Prostate gland (tissue), 2 donors: ENCODE measurements around the gene DACT2. TPM values are rescaled to one million over a fixed set of nuclear protein-coding genes. Genes with fewer than 3 reads are reported as not detected.

Experiments used
- DNase-seq: peaks from one replicate; pipeline ENCODE4 v3.0.0-alpha.2; 2019; ENCODE audit warnings: low spot score
- H3K27ac ChIP-seq, 2 donors: fragments of 200-600 bp; sonication (generic); 2 replicates each; pipeline ENCODE4 v1.5.1; 2017 to 2019
- H3K27me3 ChIP-seq: fragments of 200-600 bp; sonication (generic); replicated peaks from 2 replicates; pipeline ENCODE4 v1.5.1; 2019; ENCODE audit not compliant: insufficient read depth
- H3K36me3 ChIP-seq, 2 donors: fragments of 200-600 bp; sonication (generic); 1 replicate in 1 of 2; 2 replicates in 1 of 2; pipeline versions ENCODE4 v1.5.1 to v1.8.1; 2017 to 2019
- H3K4me1 ChIP-seq: fragments of 200-600 bp; sonication (generic); replicated peaks from 2 replicates; pipeline ENCODE4 v1.5.1; 2019
- H3K4me3 ChIP-seq, 2 donors: fragments of 200-600 bp; sonication (generic); 2 replicates each; pipeline ENCODE4 v1.5.1; 2017 to 2019
- H3K9me3 ChIP-seq: fragments of 200-600 bp; sonication (generic); 2 replicates; pipeline ENCODE4 v1.5.1; 2017
- CTCF ChIP-seq, 4 experiments: fragments of 200-600 bp in 2 of 4; fragments of 450-650 bp in 2 of 4; sonication (generic) in 2 of 4; IDR thresholded peaks; 1 replicate in 3 of 4; 2 replicates in 1 of 4; pipeline ENCODE4 v1.5.1; 2016 to 2019; ENCODE audit warnings: antibody characterized with exemption in 4 of 4, mild to moderate bottlenecking in 2 of 4, moderate library complexity in 2 of 4
- POLR2A ChIP-seq: fragments of 450-650 bp; IDR thresholded peaks from one replicate; pipeline ENCODE4 v1.6.1; 2016; ENCODE audit warnings: antibody characterized with exemption, mild to moderate bottlenecking
- POLR2AphosphoS5 ChIP-seq: sonication (generic); formaldehyde crosslinking; IDR thresholded peaks from one replicate; pipeline ENCODE4 v1.6.1; 2017; ENCODE audit warnings: antibody characterized with exemption
- WGBS: methylation state at CpG from one replicate; pipeline ENCODE4 v1.1.5; 2018; 5-methylcytosine and 5-hydroxymethylcytosine counted together
- intact Hi-C: fragments of 100-400 bp; cut with DNase I; formaldehyde crosslinking; loops from one replicate; pipeline ENCODE4 v1.14.2; 2022
- total RNA-seq, 2 donors: library from RNA; depleted of rRNA; stranded (reverse); fragments of >200 nt; gene quantifications; one replicate each; pipeline ENCODE4 v1.1.0, GENCODE V29; 2016

The DACT2 gene
- total RNA-seq, 2 donors from 2014 or later, result 22.1 to 28.1 TPM

GRCh38 chr6:168261234-168261633 lies 58.3 kb downstream of the DACT2 start:
- no peaks in the 10 kb centered on the region for H3K36me3 ChIP-seq
- intact Hi-C loops, result no loop called here
- 93% methylated on average over 12 of the region's 12 CpGs for WGBS
- no peak overlapping the region for H3K4me3 ChIP-seq
- H3K27ac ChIP-seq, result no peak overlapping the region
- DNase-seq, result no peak
- H3K4me1 ChIP-seq, result no peaks in the 10 kb centered on the region
- no peaks in the 10 kb centered on the region for H3K27me3 ChIP-seq
- H3K9me3 ChIP-seq, result no peaks in the 10 kb centered on the region
- no peak for TF ChIP-seq CTCF (IDR thresholded peaks at IDR 0.05)
- TF ChIP-seq POLR2A, result no peak
- TF ChIP-seq POLR2AphosphoS5, result no peak

GRCh38 chr6:168260420-168260987 lies 59.1 kb downstream of the DACT2 start:
- no peak for DNase-seq

GRCh38 chr6:168258795-168259194 lies 60.8 kb downstream of the DACT2 start:
- no peaks in the 10 kb centered on the region for H3K4me1 ChIP-seq
- intact Hi-C loops, result no loop called here
- H3K36me3 ChIP-seq, result no peaks in the 10 kb centered on the region
- H3K27ac ChIP-seq, result no peak overlapping the region
- no peaks in the 10 kb centered on the region for H3K27me3 ChIP-seq
- H3K4me3 ChIP-seq, result no peak overlapping the region
- 94% methylated on average over 15 of the region's 15 CpGs for WGBS
- TF ChIP-seq POLR2A, result no peak
- DNase-seq, result no peak
- H3K9me3 ChIP-seq, result no peaks in the 10 kb centered on the region

More at GRCh38 chr6:168260420-168260987, 59.1 kb downstream of the DACT2 start:
- WGBS, result 92% methylated on average over 22 of the region's 24 CpGs
- H3K4me1 ChIP-seq, result no peaks in the 10 kb centered on the region
- H3K9me3 ChIP-seq, result no peaks in the 10 kb centered on the region
- intact Hi-C loops, result no loop called here
- H3K4me3 ChIP-seq, result no peak overlapping the region
- H3K27me3 ChIP-seq, result no peaks in the 10 kb centered on the region
- H3K36me3 ChIP-seq, result no peaks in the 10 kb centered on the region
- H3K27ac ChIP-seq, result no peak overlapping the region
- TF ChIP-seq POLR2AphosphoS5 (no peak), POLR2A (no peak), CTCF (IDR thresholded peaks at IDR 0.05) (no peak)

- intact Hi-C loops, result no loop called here
- H3K27me3 ChIP-seq, result no peaks in the 10 kb centered on the region
- H3K27ac ChIP-seq, result no peak overlapping the region
- H3K4me1 ChIP-seq, result no peaks in the 10 kb centered on the region
- H3K4me3 ChIP-seq, result no peak overlapping the region
- no peaks in the 10 kb centered on the region for H3K36me3 ChIP-seq
- H3K9me3 ChIP-seq, result no peaks in the 10 kb centered on the region
- TF ChIP-seq POLR2AphosphoS5 (no peak), POLR2A (no peak), CTCF (IDR thresholded peaks at IDR 0.05) (no peak)
- DNase-seq, result no peak
Observed at GRCh38 chr6:168256940-168257339, 62.6 kb downstream of the DACT2 start.

Other genes starting within 250 kb of the DACT2 start
- gene FRMD1, start 240.6 kb downstream of the DACT2 start, total RNA-seq, result 1 to 10 TPM in 1 of 2 donors, under 1 TPM in 1; 0.18 to 2.2 TPM
- gene SMOC2, start 121.4 kb upstream of the DACT2 start, total RNA-seq, result 100 to 1,000 TPM in 1 of 2 donors, 10 to 100 TPM in 1; 17.8 to 167 TPM